SU-DHL-6 (cell line): Measurements from ENCODE around the gene PXYLP1.

Experiments
- EZH2phosphoT487 ChIP-seq: fragments of 200-600 bp; sonication (generic), shearing (Covaris generic); conservative IDR thresholded peaks from 2 replicates; pipeline ENCODE4 v1.6.1; 2018; ENCODE audit warnings: mild to moderate bottlenecking, antibody characterized with exemption, low read length, moderate library complexity, mixed read lengths
- TF ChIP-seq, protein P1 (sequence below): fragments of 200-600 bp; sonication (generic); IDR thresholded peaks from one replicate; pipeline ENCODE4 v1.5.1; 2017; ENCODE audit warnings: antibody characterized with exemption, mild to moderate bottlenecking, low read length, moderate library complexity; ENCODE audit not compliant: insufficient read depth, poor library complexity, severe bottlenecking

DNA sequence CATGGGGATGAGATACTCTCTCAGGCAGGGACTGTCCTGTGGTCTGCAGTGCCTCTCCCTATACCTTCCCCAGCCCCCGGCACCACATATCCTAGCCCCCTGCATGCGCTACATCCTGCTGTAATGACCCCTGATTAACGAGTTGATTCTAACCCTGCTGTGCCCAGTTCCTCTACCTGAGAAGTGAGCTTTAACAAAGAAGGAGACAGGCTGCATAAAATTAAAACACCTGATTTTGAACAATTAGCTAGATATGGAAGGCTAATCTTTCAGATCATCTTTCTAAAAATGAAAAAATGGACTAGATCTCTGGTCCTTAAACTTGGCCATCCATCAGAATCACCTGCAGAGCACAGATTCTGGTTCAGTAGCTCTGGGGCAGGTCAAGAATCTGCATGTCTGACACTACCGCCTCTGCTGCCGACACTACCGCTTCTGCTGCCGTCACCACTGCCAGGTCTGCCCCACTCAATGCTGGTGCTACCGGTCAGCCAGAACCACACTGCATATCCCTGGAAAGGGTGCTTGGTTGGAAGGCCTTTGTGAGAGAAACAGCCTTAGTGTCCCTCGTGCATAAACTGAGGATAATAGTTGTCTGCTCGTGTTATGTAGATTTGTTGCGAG lies 103.1 kb downstream of the PXYLP1 start:
- TF ChIP-seq, protein P1, sequence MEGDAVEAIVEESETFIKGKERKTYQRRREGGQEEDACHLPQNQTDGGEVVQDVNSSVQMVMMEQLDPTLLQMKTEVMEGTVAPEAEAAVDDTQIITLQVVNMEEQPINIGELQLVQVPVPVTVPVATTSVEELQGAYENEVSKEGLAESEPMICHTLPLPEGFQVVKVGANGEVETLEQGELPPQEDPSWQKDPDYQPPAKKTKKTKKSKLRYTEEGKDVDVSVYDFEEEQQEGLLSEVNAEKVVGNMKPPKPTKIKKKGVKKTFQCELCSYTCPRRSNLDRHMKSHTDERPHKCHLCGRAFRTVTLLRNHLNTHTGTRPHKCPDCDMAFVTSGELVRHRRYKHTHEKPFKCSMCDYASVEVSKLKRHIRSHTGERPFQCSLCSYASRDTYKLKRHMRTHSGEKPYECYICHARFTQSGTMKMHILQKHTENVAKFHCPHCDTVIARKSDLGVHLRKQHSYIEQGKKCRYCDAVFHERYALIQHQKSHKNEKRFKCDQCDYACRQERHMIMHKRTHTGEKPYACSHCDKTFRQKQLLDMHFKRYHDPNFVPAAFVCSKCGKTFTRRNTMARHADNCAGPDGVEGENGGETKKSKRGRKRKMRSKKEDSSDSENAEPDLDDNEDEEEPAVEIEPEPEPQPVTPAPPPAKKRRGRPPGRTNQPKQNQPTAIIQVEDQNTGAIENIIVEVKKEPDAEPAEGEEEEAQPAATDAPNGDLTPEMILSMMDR: no peak
- TF ChIP-seq EZH2phosphoT487: no peak
